GM23338 (cell line): ENCODE results near the gene CCDC85B. TPM values are rescaled to one million over a fixed set of nuclear protein-coding genes. Genes with fewer than 3 reads are reported as not detected.

Experiments
- EZH2 ChIP-seq: fragments of 200-600 bp; sonication (generic); IDR thresholded peaks from one replicate; pipeline ENCODE4 v1.8.0; 2017; ENCODE audit warnings: antibody characterized with exemption, mild to moderate bottlenecking, low read depth; ENCODE audit not compliant: unreplicated experiment
- ZNF114 ChIP-seq: fragments of 250-450 bp; sonication (Bioruptor Pico); IDR thresholded peaks from 2 replicates; pipeline ENCODE4 v1.5.0; 2020; ENCODE audit warnings: mild to moderate bottlenecking, moderate library complexity
- ZNF331 ChIP-seq: fragments of 250-450 bp; sonication (Bioruptor Pico); IDR thresholded peaks from 2 replicates; pipeline ENCODE4 v1.5.0; 2020; ENCODE audit warnings: low read depth, mild to moderate bottlenecking, moderate library complexity
- polyA plus RNA-seq: library from polyadenylated mRNA; unstranded; fragments of >200 nt; fragmentation: Nextera tagmentation; extraction: Ambion mirVana; gene quantifications from 2 replicates; pipeline ENCODE4 v1.2.1, GENCODE V29; 2016
- total RNA-seq: library from RNA; depleted of rRNA; stranded (reverse); fragments of >200 nt; shearing (Covaris generic); gene quantifications from 2 replicates; pipeline ENCODE4 v1.2.3, GENCODE V29; 2014
- TF ChIP-seq, protein P1 (sequence below): fragments of 250-450 bp; sonication (Bioruptor Pico); IDR thresholded peaks from 2 replicates; pipeline ENCODE4 v1.5.0; 2020; ENCODE audit warnings: mild to moderate bottlenecking, moderate library complexity
- TF ChIP-seq, protein P2 (sequence below), 2 experiments: fragments of 200-600 bp in 1 of 2; sonication (generic) in 1 of 2; conservative IDR thresholded peaks; 2 replicates each; pipeline versions ENCODE4 v1.5.1 to v1.6.1; 2016 to 2017; ENCODE audit warnings: antibody characterized with exemption in 2 of 2, low read depth in 2 of 2, mild to moderate bottlenecking in 2 of 2, moderate library complexity in 1 of 2
- TF ChIP-seq, protein P3 (sequence below): IDR thresholded peaks from 2 replicates; pipeline ENCODE4 v1.6.1; 2016; ENCODE audit warnings: antibody characterized with exemption

Gene CCDC85B
- total and polyA plus RNA-seq, 2 experiments from 2014 or later, result 54.5 to 66.3 TPM

DNA sequence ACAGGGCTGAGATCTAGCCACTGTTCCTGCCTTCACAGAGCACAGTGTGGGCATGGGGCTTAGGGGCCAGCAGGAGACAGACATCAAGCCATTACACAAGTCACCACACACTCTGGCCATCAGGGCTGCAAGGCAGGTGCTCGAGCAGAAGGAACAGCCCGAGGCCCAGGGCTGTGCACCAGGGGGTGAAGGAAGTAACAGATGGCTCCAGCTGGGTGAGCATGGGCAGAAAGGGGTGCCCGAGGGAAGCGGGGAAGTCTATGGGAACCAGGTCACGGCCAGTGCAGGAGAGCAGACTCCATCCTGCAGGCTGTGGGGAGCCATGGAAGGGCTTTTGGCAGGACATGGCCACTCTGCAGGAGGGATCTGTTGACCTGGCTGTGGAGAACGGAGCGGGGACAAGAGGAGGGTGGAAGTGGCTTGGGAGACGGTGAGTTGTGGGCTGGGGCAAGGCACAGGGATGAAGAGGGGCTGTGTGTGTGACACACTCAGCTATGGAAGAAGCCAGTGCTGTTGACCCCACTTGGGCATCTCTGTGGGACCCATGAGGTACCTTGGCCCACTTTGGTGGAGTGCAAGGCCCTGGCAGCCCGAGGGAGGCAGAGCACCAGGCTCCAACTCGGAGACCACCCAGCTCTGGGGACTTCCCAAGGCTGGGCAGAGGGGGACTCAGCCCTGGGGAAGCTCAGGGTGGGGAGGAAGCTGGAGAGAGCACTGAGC is 24.8 kb downstream of the CCDC85B start (continued):
- TF ChIP-seq, protein P1, sequence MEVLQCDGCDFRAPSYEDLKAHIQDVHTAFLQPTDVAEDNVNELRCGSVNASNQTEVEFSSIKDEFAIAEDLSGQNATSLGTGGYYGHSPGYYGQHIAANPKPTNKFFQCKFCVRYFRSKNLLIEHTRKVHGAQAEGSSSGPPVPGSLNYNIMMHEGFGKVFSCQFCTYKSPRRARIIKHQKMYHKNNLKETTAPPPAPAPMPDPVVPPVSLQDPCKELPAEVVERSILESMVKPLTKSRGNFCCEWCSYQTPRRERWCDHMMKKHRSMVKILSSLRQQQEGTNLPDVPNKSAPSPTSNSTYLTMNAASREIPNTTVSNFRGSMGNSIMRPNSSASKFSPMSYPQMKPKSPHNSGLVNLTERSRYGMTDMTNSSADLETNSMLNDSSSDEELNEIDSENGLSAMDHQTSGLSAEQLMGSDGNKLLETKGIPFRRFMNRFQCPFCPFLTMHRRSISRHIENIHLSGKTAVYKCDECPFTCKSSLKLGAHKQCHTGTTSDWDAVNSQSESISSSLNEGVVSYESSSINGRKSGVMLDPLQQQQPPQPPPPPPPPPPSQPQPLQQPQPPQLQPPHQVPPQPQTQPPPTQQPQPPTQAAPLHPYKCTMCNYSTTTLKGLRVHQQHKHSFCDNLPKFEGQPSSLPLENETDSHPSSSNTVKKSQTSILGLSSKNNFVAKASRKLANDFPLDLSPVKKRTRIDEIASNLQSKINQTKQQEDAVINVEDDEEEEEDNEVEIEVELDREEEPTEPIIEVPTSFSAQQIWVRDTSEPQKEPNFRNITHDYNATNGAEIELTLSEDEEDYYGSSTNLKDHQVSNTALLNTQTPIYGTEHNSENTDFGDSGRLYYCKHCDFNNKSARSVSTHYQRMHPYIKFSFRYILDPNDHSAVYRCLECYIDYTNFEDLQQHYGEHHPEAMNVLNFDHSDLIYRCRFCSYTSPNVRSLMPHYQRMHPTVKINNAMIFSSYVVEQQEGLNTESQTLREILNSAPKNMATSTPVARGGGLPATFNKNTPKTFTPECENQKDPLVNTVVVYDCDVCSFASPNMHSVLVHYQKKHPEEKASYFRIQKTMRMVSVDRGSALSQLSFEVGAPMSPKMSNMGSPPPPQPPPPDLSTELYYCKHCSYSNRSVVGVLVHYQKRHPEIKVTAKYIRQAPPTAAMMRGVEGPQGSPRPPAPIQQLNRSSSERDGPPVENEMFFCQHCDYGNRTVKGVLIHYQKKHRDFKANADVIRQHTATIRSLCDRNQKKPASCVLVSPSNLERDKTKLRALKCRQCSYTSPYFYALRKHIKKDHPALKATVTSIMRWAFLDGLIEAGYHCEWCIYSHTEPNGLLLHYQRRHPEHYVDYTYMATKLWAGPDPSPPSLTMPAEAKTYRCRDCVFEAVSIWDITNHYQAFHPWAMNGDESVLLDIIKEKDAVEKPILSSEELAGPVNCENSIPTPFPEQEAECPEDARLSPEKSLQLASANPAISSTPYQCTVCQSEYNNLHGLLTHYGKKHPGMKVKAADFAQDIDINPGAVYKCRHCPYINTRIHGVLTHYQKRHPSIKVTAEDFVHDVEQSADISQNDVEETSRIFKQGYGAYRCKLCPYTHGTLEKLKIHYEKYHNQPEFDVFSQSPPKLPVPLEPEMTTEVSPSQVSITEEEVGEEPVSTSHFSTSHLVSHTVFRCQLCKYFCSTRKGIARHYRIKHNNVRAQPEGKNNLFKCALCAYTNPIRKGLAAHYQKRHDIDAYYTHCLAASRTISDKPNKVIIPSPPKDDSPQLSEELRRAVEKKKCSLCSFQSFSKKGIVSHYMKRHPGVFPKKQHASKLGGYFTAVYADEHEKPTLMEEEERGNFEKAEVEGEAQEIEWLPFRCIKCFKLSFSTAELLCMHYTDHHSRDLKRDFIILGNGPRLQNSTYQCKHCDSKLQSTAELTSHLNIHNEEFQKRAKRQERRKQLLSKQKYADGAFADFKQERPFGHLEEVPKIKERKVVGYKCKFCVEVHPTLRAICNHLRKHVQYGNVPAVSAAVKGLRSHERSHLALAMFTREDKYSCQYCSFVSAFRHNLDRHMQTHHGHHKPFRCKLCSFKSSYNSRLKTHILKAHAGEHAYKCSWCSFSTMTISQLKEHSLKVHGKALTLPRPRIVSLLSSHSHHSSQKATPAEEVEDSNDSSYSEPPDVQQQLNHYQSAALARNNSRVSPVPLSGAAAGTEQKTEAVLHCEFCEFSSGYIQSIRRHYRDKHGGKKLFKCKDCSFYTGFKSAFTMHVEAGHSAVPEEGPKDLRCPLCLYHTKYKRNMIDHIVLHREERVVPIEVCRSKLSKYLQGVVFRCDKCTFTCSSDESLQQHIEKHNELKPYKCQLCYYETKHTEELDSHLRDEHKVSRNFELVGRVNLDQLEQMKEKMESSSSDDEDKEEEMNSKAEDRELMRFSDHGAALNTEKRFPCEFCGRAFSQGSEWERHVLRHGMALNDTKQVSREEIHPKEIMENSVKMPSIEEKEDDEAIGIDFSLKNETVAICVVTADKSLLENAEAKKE (CRISPR knock-in tag), result no peak
- TF ChIP-seq, protein P2, sequence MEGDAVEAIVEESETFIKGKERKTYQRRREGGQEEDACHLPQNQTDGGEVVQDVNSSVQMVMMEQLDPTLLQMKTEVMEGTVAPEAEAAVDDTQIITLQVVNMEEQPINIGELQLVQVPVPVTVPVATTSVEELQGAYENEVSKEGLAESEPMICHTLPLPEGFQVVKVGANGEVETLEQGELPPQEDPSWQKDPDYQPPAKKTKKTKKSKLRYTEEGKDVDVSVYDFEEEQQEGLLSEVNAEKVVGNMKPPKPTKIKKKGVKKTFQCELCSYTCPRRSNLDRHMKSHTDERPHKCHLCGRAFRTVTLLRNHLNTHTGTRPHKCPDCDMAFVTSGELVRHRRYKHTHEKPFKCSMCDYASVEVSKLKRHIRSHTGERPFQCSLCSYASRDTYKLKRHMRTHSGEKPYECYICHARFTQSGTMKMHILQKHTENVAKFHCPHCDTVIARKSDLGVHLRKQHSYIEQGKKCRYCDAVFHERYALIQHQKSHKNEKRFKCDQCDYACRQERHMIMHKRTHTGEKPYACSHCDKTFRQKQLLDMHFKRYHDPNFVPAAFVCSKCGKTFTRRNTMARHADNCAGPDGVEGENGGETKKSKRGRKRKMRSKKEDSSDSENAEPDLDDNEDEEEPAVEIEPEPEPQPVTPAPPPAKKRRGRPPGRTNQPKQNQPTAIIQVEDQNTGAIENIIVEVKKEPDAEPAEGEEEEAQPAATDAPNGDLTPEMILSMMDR (conservative IDR thresholded peaks at IDR 0.05; ENCODE audit: low read depth in 2 of 2), result no peak
- no peak for TF ChIP-seq ZNF331 (CRISPR knock-in tag)
- TF ChIP-seq, protein P3, sequence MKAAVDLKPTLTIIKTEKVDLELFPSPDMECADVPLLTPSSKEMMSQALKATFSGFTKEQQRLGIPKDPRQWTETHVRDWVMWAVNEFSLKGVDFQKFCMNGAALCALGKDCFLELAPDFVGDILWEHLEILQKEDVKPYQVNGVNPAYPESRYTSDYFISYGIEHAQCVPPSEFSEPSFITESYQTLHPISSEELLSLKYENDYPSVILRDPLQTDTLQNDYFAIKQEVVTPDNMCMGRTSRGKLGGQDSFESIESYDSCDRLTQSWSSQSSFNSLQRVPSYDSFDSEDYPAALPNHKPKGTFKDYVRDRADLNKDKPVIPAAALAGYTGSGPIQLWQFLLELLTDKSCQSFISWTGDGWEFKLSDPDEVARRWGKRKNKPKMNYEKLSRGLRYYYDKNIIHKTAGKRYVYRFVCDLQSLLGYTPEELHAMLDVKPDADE, result no peak
- TF ChIP-seq ZNF114, result no peak
- TF ChIP-seq EZH2, result no peak
